Measurements from ENCODE around the gene KCTD20. TPM values are rescaled to one million over a fixed set of nuclear protein-coding genes. Genes with fewer than 3 reads are reported as not detected.

KCTD20 gene
- total RNA-seq, 1 donor from 2014 or later = 67.4 TPM

- no peak for DNase-seq (ENCODE audit: low spot score)
These were observed 49.3 kb downstream of the KCTD20 start for GRCh38 chr6:36492092-36492491.

- peak; percentile 20 for DNase-seq (ENCODE audit: low spot score)
These were observed 49.8 kb downstream of the KCTD20 start for GRCh38 chr6:36492621-36493020.

GRCh38 chr6:36493319-36493718, 50.5 kb downstream of the KCTD20 start:
- no peak for DNase-seq (ENCODE audit: low spot score)

- no peak for DNase-seq (ENCODE audit: low spot score)
These were observed 51.1 kb downstream of the KCTD20 start for GRCh38 chr6:36493859-36494258.

- DNase-seq (ENCODE audit: low spot score) = no peak
These were observed 52.3 kb downstream of the KCTD20 start for GRCh38 chr6:36495086-36495485.

GRCh38 chr6:36499918-36500317, 57.1 kb downstream of the KCTD20 start:
- DNase-seq (ENCODE audit: low spot score) = no peak

GRCh38 chr6:36501686-36502085, 58.9 kb downstream of the KCTD20 start:
- DNase-seq (ENCODE audit: low spot score) = no peak

- no peak for DNase-seq (ENCODE audit: low spot score)
These were observed 61.4 kb downstream of the KCTD20 start for GRCh38 chr6:36504181-36504580.

- peak; percentile 74 for DNase-seq (ENCODE audit: low spot score)
These were observed 62.2 kb downstream of the KCTD20 start for GRCh38 chr6:36504982-36505381.

GRCh38 chr6:36505744-36506534, 63.1 kb downstream of the KCTD20 start:
- DNase-seq (ENCODE audit: low spot score) = no peak

- peak; percentile 86 for DNase-seq (ENCODE audit: low spot score)
These were observed 63.8 kb downstream of the KCTD20 start for GRCh38 chr6:36506611-36507010.

- DNase-seq (ENCODE audit: low spot score) = no peak
These were observed 65.7 kb downstream of the KCTD20 start for GRCh38 chr6:36508532-36508931.

GRCh38 chr6:36510365-36510764, 67.6 kb downstream of the KCTD20 start:
- no peak for DNase-seq (ENCODE audit: low spot score)

GRCh38 chr6:36514554-36515456, 72.0 kb downstream of the KCTD20 start:
- no peak for DNase-seq (ENCODE audit: low spot score)

- no peak for DNase-seq (ENCODE audit: low spot score)
These were observed 73.0 kb downstream of the KCTD20 start for GRCh38 chr6:36515844-36516243.

- no peak for DNase-seq (ENCODE audit: low spot score)
These were observed 73.8 kb downstream of the KCTD20 start for GRCh38 chr6:36516559-36516958.

- DNase-seq (ENCODE audit: low spot score) = no peak
These were observed 74.2 kb downstream of the KCTD20 start for GRCh38 chr6:36516988-36517387.

GRCh38 chr6:36517408-36517807, 74.6 kb downstream of the KCTD20 start:
- no peak for DNase-seq (ENCODE audit: low spot score)

- DNase-seq (ENCODE audit: low spot score) = no peak
These were observed 76.6 kb downstream of the KCTD20 start for GRCh38 chr6:36519352-36519751.

- no peak for DNase-seq (ENCODE audit: low spot score)
These were observed 80.7 kb downstream of the KCTD20 start for GRCh38 chr6:36523451-36523850.

- no peak for DNase-seq (ENCODE audit: low spot score)
These were observed 81.2 kb downstream of the KCTD20 start for GRCh38 chr6:36523936-36524499.

GRCh38 chr6:36524871-36525270, 82.1 kb downstream of the KCTD20 start:
- no peak for DNase-seq (ENCODE audit: low spot score)

Data from umbilical cord (tissue), 2 donors.